Esophagus squamous epithelium (tissue), 4 donors: ENCODE data around the gene PLEK2.

ENCODE experiments used
- CTCF ChIP-seq, 6 experiments: fragments of 450-650 bp in 4 of 6; fragments of 200-600 bp in 2 of 6; sonication (generic) in 2 of 6; IDR thresholded peaks; one replicate each; pipeline ENCODE4 v1.5.1; 2016 to 2019; ENCODE audit warnings: antibody characterized with exemption in 6 of 6, mild to moderate bottlenecking in 4 of 6, moderate library complexity in 4 of 6
- POLR2A ChIP-seq, 4 donors: fragments of 450-650 bp; IDR thresholded peaks; one replicate each; pipeline ENCODE4 v1.6.1; 2017; ENCODE audit warnings: antibody characterized with exemption in 4 of 4, mild to moderate bottlenecking in 4 of 4, moderate library complexity in 3 of 4

- TF ChIP-seq CTCF (IDR thresholded peaks at IDR 0.05): no peak
- no peak for TF ChIP-seq POLR2A (IDR thresholded peaks at IDR 0.05)
Observed at GRCh38 chr14:67352055-67352454, 59.9 kb downstream of the PLEK2 start.
